GM23338 (cell line): Measurements from ENCODE around the gene EEF2.
"Not testable (repeated sequence)": the region's sequence is repeated elsewhere in the genome, so short reads cannot be mapped to it uniquely, and the experiment has no call there.

ENCODE experiments used
- CREB1 ChIP-seq: fragments of 250-450 bp; sonication (Bioruptor Pico); IDR thresholded peaks from 2 replicates; pipeline ENCODE4 v1.5.0; 2020; ENCODE audit warnings: low read depth, mild to moderate bottlenecking, moderate library complexity
- EZH2 ChIP-seq: fragments of 200-600 bp; sonication (generic); IDR thresholded peaks from one replicate; pipeline ENCODE4 v1.8.0; 2017; ENCODE audit warnings: antibody characterized with exemption, mild to moderate bottlenecking, low read depth; ENCODE audit not compliant: unreplicated experiment
- EZH2phosphoT487 ChIP-seq: fragments of 200-600 bp; sonication (generic); IDR thresholded peaks from one replicate; pipeline ENCODE4 v1.8.1; 2018; ENCODE audit warnings: antibody characterized with exemption; ENCODE audit not compliant: unreplicated experiment
- JUNB ChIP-seq: IDR thresholded peaks from one replicate; pipeline ENCODE4 v1.6.1; 2016; ENCODE audit warnings: antibody characterized with exemption; ENCODE audit not compliant: unreplicated experiment
- POLR2AphosphoS5 ChIP-seq: IDR thresholded peaks from 2 replicates; pipeline ENCODE4 v1.6.1; 2016; ENCODE audit warnings: antibody characterized with exemption, low read depth
- STAT1 ChIP-seq: IDR thresholded peaks from one replicate; pipeline ENCODE4 v1.6.1; 2016; ENCODE audit warnings: antibody characterized with exemption; ENCODE audit not compliant: unreplicated experiment
- ZNF331 ChIP-seq: fragments of 250-450 bp; sonication (Bioruptor Pico); IDR thresholded peaks from 2 replicates; pipeline ENCODE4 v1.5.0; 2020; ENCODE audit warnings: low read depth, mild to moderate bottlenecking, moderate library complexity
- TF ChIP-seq, protein P1 (sequence below), 2 experiments: fragments of 200-600 bp in 1 of 2; sonication (generic) in 1 of 2; conservative IDR thresholded peaks; 2 replicates each; pipeline versions ENCODE4 v1.5.1 to v1.6.1; 2016 to 2017; ENCODE audit warnings: antibody characterized with exemption in 2 of 2, low read depth in 2 of 2, mild to moderate bottlenecking in 2 of 2, moderate library complexity in 1 of 2
- TF ChIP-seq, protein P2 (sequence below): IDR thresholded peaks from one replicate; pipeline ENCODE4 v1.6.1; 2018; ENCODE audit warnings: antibody characterized with exemption; ENCODE audit not compliant: unreplicated experiment

DNA sequence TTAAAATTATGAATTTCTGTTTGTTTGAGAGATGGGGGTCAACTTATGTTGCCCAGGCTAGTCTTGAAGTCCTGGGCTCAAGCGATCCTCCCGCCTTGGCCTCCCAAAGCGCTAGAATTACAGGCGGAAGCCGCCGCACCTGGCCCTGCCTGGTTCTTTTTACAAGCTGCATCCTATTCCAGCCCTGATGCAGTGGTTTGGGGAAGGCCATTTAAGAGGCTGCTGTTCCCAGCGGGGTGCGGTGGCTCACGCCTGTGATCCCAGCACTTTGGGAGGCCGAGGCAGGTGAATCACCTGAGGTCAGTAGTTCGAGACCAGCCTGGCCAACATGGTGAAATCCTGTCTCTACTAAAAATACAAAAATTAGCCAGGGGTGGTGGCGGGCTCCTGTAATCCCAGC lies 17.3 kb downstream of the EEF2 start:
- TF ChIP-seq, protein P1, sequence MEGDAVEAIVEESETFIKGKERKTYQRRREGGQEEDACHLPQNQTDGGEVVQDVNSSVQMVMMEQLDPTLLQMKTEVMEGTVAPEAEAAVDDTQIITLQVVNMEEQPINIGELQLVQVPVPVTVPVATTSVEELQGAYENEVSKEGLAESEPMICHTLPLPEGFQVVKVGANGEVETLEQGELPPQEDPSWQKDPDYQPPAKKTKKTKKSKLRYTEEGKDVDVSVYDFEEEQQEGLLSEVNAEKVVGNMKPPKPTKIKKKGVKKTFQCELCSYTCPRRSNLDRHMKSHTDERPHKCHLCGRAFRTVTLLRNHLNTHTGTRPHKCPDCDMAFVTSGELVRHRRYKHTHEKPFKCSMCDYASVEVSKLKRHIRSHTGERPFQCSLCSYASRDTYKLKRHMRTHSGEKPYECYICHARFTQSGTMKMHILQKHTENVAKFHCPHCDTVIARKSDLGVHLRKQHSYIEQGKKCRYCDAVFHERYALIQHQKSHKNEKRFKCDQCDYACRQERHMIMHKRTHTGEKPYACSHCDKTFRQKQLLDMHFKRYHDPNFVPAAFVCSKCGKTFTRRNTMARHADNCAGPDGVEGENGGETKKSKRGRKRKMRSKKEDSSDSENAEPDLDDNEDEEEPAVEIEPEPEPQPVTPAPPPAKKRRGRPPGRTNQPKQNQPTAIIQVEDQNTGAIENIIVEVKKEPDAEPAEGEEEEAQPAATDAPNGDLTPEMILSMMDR (conservative IDR thresholded peaks at IDR 0.05; ENCODE audit: low read depth in 2 of 2): not testable (repeated sequence)
- TF ChIP-seq EZH2; JUNB; CREB1 (CRISPR knock-in tag); EZH2phosphoT487; POLR2AphosphoS5; STAT1; ZNF331: not testable (repeated sequence)
- TF ChIP-seq, protein P2, sequence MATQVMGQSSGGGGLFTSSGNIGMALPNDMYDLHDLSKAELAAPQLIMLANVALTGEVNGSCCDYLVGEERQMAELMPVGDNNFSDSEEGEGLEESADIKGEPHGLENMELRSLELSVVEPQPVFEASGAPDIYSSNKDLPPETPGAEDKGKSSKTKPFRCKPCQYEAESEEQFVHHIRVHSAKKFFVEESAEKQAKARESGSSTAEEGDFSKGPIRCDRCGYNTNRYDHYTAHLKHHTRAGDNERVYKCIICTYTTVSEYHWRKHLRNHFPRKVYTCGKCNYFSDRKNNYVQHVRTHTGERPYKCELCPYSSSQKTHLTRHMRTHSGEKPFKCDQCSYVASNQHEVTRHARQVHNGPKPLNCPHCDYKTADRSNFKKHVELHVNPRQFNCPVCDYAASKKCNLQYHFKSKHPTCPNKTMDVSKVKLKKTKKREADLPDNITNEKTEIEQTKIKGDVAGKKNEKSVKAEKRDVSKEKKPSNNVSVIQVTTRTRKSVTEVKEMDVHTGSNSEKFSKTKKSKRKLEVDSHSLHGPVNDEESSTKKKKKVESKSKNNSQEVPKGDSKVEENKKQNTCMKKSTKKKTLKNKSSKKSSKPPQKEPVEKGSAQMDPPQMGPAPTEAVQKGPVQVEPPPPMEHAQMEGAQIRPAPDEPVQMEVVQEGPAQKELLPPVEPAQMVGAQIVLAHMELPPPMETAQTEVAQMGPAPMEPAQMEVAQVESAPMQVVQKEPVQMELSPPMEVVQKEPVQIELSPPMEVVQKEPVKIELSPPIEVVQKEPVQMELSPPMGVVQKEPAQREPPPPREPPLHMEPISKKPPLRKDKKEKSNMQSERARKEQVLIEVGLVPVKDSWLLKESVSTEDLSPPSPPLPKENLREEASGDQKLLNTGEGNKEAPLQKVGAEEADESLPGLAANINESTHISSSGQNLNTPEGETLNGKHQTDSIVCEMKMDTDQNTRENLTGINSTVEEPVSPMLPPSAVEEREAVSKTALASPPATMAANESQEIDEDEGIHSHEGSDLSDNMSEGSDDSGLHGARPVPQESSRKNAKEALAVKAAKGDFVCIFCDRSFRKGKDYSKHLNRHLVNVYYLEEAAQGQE: not testable (repeated sequence)
